Neural cell (in vitro differentiated cells): ENCODE data around the gene PTPN3. TPM values are rescaled to one million over a fixed set of nuclear protein-coding genes. Genes with fewer than 3 reads are reported as not detected.

Source experiments
- H2AFZ ChIP-seq: fragments of 200-600, 300-800 bp; sonication (generic), shearing (Covaris generic); 2 replicates; pipeline ENCODE4 v1.6.0; 2014; ENCODE audit warnings: low read depth, mild to moderate bottlenecking, antibody characterized with exemption, low read length, moderate library complexity
- H3F3A ChIP-seq: fragments of 200-600 bp; shearing (Covaris generic); 2 replicates; pipeline ENCODE4 v1.6.1; 2016; ENCODE audit warnings: mild to moderate bottlenecking, moderate library complexity, mixed read lengths, antibody characterized with exemption, low read length; ENCODE audit not compliant: insufficient read depth, poor library complexity, severe bottlenecking
- H3K27ac ChIP-seq: fragments of 200-600, 300-800 bp; sonication (generic), shearing (Covaris generic); 2 replicates; pipeline ENCODE4 v1.5.1; 2014; ENCODE audit warnings: mild to moderate bottlenecking, low read length, moderate library complexity
- H3K27me3 ChIP-seq: fragments of 300-800, 200-600 bp; sonication (generic), shearing (Covaris generic); 2 replicates; pipeline ENCODE4 v1.6.0; 2014; ENCODE audit warnings: mild to moderate bottlenecking, low read depth, low read length, moderate library complexity; ENCODE audit not compliant: insufficient read depth
- H3K36me3 ChIP-seq: fragments of 300-800, 200-600 bp; sonication (generic), shearing (Covaris generic); 2 replicates; pipeline ENCODE4 v1.5.1; 2014; ENCODE audit warnings: mild to moderate bottlenecking, antibody characterized with exemption, low read length, moderate library complexity; ENCODE audit not compliant: insufficient read depth
- H3K4me2 ChIP-seq: fragments of 300-800, 200-600 bp; sonication (generic), shearing (Covaris generic); 2 replicates; pipeline ENCODE4 v1.6.0; 2014; ENCODE audit warnings: mild to moderate bottlenecking, low read length
- H3K4me3 ChIP-seq: fragments of 300-800, 200-600 bp; sonication (generic), shearing (Covaris generic); 2 replicates; pipeline ENCODE4 v1.5.1; 2014; ENCODE audit warnings: mild to moderate bottlenecking, low read length, moderate library complexity
- H3K79me2 ChIP-seq: fragments of 200-600 bp; shearing (Covaris generic); replicated peaks from 2 replicates; pipeline ENCODE4 v1.6.0; 2014; ENCODE audit warnings: mild to moderate bottlenecking, low read length, moderate library complexity; ENCODE audit not compliant: insufficient read depth
- H3K9ac ChIP-seq: fragments of 300-800, 200-600 bp; sonication (generic), shearing (Covaris generic); 2 replicates; pipeline ENCODE4 v1.6.1; 2016; ENCODE audit warnings: mild to moderate bottlenecking, low read length, mixed read lengths
- H3K9me2 ChIP-seq: fragments of 200-600 bp; shearing (Covaris generic); 2 replicates; pipeline ENCODE4 v1.6.1; 2016; ENCODE audit warnings: mild to moderate bottlenecking, low read length, mixed read lengths; ENCODE audit not compliant: insufficient read depth
- H3K9me3 ChIP-seq: fragments of 200-600, 300-800 bp; sonication (generic), shearing (Covaris generic); 2 replicates; pipeline ENCODE4 v1.6.1; 2016; ENCODE audit warnings: mild to moderate bottlenecking, mixed run types, low read length, moderate library complexity, mixed read lengths
- H4K20me1 ChIP-seq: fragments of 200-600 bp; shearing (Covaris generic); 2 replicates; pipeline ENCODE4 v1.6.1; 2016; ENCODE audit warnings: mild to moderate bottlenecking, mixed run types; ENCODE audit not compliant: insufficient read depth
- EP300 ChIP-seq: fragments of 450-650 bp; conservative IDR thresholded peaks from 2 replicates; pipeline ENCODE4 v1.6.1; 2014; ENCODE audit warnings: antibody characterized with exemption, mild to moderate bottlenecking, moderate library complexity; ENCODE audit not compliant: poor library complexity, severe bottlenecking
- EZH2 ChIP-seq: fragments of 200-600, 300-800 bp; shearing (Covaris generic), sonication (generic); IDR thresholded peaks from 2 replicates; pipeline ENCODE4 v1.6.1; 2014; ENCODE audit warnings: antibody characterized with exemption, low read length, borderline replicate concordance, mild to moderate bottlenecking; ENCODE audit not compliant: insufficient read depth, poor library complexity, severe bottlenecking
- MXI1 ChIP-seq: fragments of 450-650 bp; conservative IDR thresholded peaks from 2 replicates; pipeline ENCODE4 v1.6.1; 2014; ENCODE audit warnings: antibody characterized with exemption, mild to moderate bottlenecking; ENCODE audit not compliant: poor library complexity, severe bottlenecking
- POLR2AphosphoS5 ChIP-seq: IDR thresholded peaks from 2 replicates; pipeline ENCODE4 v1.6.1; 2012
- RAD21 ChIP-seq: fragments of 450-650 bp; conservative IDR thresholded peaks from 2 replicates; pipeline ENCODE4 v1.6.1; 2014; ENCODE audit warnings: antibody characterized with exemption, mild to moderate bottlenecking, moderate library complexity
- SMC3 ChIP-seq: fragments of 450-650 bp; conservative IDR thresholded peaks from 2 replicates; pipeline ENCODE4 v1.6.1; 2014; ENCODE audit warnings: antibody characterized with exemption, mild to moderate bottlenecking, moderate library complexity; ENCODE audit not compliant: poor library complexity
- TAF1 ChIP-seq: IDR thresholded peaks from 2 replicates; pipeline ENCODE4 v1.6.1; 2012; ENCODE audit warnings: low read depth
- polyA plus RNA-seq: library from polyadenylated mRNA; depleted of rRNA; stranded (reverse); fragments of >200 nt; gene quantifications from 2 replicates; pipeline ENCODE4 v1.2.3, GENCODE V29; 2014
- TF ChIP-seq, protein P1 (sequence below): IDR thresholded peaks from 2 replicates; pipeline ENCODE4 v1.6.1; 2012; ENCODE audit warnings: borderline replicate concordance
- TF ChIP-seq, protein P2 (sequence below): fragments of 450-650 bp; IDR thresholded peaks from 2 replicates; pipeline ENCODE4 v1.5.1; 2014; ENCODE audit warnings: antibody characterized with exemption, mild to moderate bottlenecking, moderate library complexity; ENCODE audit not compliant: poor library complexity, severe bottlenecking

PTPN3 gene
- polyA plus RNA-seq, 1 donor from 2014 or later: 3.8 TPM

DNA sequence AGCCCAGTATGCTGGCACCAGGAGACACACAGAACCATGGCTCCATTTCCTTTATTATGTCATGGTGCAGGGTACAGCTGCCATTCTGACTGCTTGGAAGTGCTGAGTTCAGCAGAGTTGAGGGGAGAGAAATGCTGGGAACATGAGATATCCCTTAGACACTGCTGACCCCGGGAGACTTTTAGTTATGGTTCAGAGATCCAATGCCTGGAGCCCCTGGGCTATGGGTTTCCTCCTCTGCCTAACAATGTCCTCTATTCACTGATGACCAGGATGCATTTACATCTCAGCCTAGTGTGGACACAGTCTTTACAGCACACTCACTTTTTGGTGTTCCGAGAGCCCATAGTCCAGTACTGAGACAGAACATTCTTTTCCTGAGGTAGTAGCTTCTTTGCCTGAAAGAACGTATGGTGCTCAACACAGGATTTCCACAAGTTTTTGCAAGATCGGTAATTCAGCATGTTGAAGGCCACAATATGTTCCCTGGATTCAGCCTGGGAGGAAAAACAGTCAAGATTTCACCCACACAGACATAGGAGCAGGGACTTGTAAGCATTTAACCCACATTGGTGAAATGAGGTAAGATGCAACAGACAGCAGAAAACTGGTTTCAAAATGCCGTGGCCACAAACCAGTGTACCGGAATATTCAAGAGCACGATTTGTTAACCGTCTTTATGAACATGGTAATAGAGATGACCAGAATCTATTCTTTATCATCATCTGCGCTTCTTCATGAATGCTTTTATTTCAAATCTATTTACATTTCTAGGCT, 71.3 kb downstream of the PTPN3 start:
- no peaks in the 10 kb centered on the region for H3K27me3 ChIP-seq
- H3K9me2 ChIP-seq: no peaks in the 10 kb centered on the region
- H3K79me2 ChIP-seq: no peaks in the 10 kb centered on the region
- H3K4me3 ChIP-seq: no peak overlapping the region
- H3K9ac ChIP-seq: no peak overlapping the region
- no peaks in the 10 kb centered on the region for H3F3A ChIP-seq
- H2AFZ ChIP-seq: no peak overlapping the region
- no peak overlapping the region for H3K4me2 ChIP-seq
- H3K27ac ChIP-seq: no peak overlapping the region
- no peaks in the 10 kb centered on the region for H3K36me3 ChIP-seq
- H4K20me1 ChIP-seq: no peaks in the 10 kb centered on the region
- H3K9me3 ChIP-seq: no peaks in the 10 kb centered on the region
- TF ChIP-seq, protein P1, sequence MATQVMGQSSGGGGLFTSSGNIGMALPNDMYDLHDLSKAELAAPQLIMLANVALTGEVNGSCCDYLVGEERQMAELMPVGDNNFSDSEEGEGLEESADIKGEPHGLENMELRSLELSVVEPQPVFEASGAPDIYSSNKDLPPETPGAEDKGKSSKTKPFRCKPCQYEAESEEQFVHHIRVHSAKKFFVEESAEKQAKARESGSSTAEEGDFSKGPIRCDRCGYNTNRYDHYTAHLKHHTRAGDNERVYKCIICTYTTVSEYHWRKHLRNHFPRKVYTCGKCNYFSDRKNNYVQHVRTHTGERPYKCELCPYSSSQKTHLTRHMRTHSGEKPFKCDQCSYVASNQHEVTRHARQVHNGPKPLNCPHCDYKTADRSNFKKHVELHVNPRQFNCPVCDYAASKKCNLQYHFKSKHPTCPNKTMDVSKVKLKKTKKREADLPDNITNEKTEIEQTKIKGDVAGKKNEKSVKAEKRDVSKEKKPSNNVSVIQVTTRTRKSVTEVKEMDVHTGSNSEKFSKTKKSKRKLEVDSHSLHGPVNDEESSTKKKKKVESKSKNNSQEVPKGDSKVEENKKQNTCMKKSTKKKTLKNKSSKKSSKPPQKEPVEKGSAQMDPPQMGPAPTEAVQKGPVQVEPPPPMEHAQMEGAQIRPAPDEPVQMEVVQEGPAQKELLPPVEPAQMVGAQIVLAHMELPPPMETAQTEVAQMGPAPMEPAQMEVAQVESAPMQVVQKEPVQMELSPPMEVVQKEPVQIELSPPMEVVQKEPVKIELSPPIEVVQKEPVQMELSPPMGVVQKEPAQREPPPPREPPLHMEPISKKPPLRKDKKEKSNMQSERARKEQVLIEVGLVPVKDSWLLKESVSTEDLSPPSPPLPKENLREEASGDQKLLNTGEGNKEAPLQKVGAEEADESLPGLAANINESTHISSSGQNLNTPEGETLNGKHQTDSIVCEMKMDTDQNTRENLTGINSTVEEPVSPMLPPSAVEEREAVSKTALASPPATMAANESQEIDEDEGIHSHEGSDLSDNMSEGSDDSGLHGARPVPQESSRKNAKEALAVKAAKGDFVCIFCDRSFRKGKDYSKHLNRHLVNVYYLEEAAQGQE: no peak
- TF ChIP-seq TAF1 (no peak), MXI1 (no peak), EP300 (no peak), POLR2AphosphoS5 (no peak), EZH2 (no peak), RAD21 (no peak), SMC3 (no peak)
- TF ChIP-seq, protein P2, sequence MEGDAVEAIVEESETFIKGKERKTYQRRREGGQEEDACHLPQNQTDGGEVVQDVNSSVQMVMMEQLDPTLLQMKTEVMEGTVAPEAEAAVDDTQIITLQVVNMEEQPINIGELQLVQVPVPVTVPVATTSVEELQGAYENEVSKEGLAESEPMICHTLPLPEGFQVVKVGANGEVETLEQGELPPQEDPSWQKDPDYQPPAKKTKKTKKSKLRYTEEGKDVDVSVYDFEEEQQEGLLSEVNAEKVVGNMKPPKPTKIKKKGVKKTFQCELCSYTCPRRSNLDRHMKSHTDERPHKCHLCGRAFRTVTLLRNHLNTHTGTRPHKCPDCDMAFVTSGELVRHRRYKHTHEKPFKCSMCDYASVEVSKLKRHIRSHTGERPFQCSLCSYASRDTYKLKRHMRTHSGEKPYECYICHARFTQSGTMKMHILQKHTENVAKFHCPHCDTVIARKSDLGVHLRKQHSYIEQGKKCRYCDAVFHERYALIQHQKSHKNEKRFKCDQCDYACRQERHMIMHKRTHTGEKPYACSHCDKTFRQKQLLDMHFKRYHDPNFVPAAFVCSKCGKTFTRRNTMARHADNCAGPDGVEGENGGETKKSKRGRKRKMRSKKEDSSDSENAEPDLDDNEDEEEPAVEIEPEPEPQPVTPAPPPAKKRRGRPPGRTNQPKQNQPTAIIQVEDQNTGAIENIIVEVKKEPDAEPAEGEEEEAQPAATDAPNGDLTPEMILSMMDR: no peak

DNA sequence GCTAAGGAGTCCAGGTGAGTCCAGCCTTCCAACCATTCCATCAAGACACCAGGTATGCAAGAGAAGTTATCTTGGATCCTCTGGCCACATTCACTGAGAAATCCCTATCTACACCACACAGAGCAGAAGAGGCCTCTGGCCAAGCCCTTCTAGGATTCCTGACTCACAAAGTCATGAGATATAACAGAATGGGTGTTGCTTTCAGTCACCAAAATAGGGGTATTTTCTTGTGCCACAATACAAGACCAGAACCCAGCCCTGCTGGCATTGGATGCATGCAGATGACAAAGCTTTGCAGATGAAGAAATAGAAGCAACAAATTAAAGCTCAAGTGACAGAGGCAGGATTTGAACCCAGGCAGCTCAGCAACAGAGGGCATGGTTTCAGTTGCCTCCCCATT, 73.5 kb downstream of the PTPN3 start:
- H3K9me3 ChIP-seq: no peaks in the 10 kb centered on the region
- no peak overlapping the region for H3K4me2 ChIP-seq
- no peaks in the 10 kb centered on the region for H3K36me3 ChIP-seq
- no peak overlapping the region for H3K27ac ChIP-seq
- no peaks in the 10 kb centered on the region for H4K20me1 ChIP-seq
- no peak overlapping the region for H2AFZ ChIP-seq
- no peaks in the 10 kb centered on the region for H3K9me2 ChIP-seq
- no peaks in the 10 kb centered on the region for H3F3A ChIP-seq
- no peaks in the 10 kb centered on the region for H3K27me3 ChIP-seq
- no peak overlapping the region for H3K9ac ChIP-seq
- H3K79me2 ChIP-seq: no peaks in the 10 kb centered on the region
- no peak overlapping the region for H3K4me3 ChIP-seq
- TF ChIP-seq MXI1 (no peak), RAD21 (no peak)

DNA sequence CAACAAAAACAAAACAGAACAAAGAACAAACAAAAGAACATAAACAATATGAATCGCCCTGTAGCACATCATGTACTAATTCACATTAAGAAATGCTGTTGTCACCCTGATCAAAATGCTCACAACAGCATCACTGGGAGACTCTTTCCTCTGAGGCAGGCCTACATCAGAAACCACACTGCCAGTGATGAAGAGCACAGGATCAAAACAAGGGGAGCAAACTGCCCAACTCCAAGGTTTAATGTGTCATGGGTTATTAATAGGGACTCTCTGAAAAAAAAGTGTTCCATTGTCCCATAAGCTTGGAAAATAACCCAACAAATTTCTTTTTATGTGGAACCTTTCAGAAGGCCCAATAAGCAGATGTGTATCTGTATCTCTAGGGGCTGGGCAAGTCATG, 74.2 kb downstream of the PTPN3 start:
- H3K9ac ChIP-seq: no peak overlapping the region
- no peaks in the 10 kb centered on the region for H3K9me2 ChIP-seq
- H4K20me1 ChIP-seq: no peaks in the 10 kb centered on the region
- H3K27ac ChIP-seq: no peak overlapping the region
- H3K9me3 ChIP-seq: no peaks in the 10 kb centered on the region
- H2AFZ ChIP-seq: no peak overlapping the region
- no peak overlapping the region for H3K4me3 ChIP-seq
- no peaks in the 10 kb centered on the region for H3F3A ChIP-seq
- no peaks in the 10 kb centered on the region for H3K79me2 ChIP-seq
- H3K4me2 ChIP-seq: no peak overlapping the region
- no peaks in the 10 kb centered on the region for H3K36me3 ChIP-seq
- no peak for TF ChIP-seq EZH2
- no peak for TF ChIP-seq RAD21
- TF ChIP-seq MXI1: no peak
- TF ChIP-seq, protein P1: no peak
- TF ChIP-seq TAF1: no peak
- no peak for TF ChIP-seq POLR2AphosphoS5
- no peak for TF ChIP-seq SMC3
- TF ChIP-seq, protein P2: no peak
- TF ChIP-seq EP300: no peak
- H3K27me3 ChIP-seq: no peaks in the 10 kb centered on the region
